Femur (tissue), 1 donor: ENCODE results near the gene KRTAP1-5.
"Not testable (repeated sequence)": the region's sequence is repeated elsewhere in the genome, so short reads cannot be mapped to it uniquely, and the experiment has no call there.

Source experiments
- DNase-seq: peaks from one replicate; pipeline ENCODE4 v3.0.0-alpha.2; 2017

Gene KRTAP1-5

DNA sequence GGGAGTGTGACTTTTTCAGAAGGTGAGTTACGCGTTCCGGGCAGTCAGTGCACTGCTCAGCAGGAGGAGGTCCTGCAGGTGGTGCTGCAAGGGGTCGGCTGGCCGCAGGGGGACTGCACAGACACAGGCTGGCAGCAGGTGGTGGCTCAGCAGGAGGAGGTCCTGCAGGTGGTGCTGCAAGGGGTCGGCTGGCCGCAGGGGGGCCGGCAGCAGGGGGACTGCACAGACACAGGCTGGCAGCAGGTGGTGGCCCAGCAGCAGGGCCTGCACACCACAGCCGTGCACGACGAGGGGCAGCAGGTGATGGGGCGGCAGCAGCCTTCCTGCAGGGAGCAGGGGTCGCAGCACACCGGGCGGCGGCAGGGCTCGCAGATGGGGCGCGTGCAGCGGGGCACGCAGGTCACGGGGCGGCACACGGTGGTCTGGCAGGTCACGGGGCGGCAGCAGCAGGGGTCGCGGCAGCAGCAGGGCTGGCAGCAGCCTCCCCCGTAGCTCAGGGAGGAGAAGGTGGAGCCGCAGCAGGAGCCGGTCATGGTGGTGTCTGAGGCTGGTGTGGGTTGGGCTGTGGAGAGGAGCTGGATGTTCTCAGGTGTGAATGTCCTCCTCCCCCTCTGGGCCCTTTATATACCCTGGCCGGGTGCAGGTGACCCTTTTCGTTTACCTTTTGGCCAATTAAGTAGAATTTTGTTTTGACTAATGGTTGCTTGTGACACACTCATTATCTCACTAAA, 19.9 kb upstream of the KRTAP1-5 start, which contains the start of gene KRTAP2-1:
Gene KRTAP2-1 (minus strand): TSS at position 582 of the 731 bp plus-strand sequence. CDS start 49 bp downstream, at position 533.
- DNase-seq, result not testable (repeated sequence)

DNA sequence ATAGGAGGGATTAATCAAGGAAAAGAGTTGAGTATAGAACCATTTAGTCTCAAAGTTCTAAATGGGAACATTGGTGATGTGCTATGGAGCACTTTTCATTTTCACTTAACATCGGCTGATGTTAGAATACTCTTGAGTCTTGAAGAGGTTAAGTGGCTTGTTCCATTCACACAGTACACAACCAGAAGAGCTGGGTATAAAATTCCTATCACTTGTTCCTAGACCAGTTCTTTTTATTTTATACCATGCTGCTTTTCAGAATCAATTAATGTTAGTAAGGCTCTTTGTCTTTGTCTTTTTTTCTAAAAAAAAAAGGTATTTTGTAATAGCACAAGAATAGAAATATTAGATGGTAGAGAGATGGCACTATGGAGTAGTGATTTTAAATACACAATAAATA, 15.9 kb upstream of the KRTAP1-5 start:
- DNase-seq, result no peak

DNA sequence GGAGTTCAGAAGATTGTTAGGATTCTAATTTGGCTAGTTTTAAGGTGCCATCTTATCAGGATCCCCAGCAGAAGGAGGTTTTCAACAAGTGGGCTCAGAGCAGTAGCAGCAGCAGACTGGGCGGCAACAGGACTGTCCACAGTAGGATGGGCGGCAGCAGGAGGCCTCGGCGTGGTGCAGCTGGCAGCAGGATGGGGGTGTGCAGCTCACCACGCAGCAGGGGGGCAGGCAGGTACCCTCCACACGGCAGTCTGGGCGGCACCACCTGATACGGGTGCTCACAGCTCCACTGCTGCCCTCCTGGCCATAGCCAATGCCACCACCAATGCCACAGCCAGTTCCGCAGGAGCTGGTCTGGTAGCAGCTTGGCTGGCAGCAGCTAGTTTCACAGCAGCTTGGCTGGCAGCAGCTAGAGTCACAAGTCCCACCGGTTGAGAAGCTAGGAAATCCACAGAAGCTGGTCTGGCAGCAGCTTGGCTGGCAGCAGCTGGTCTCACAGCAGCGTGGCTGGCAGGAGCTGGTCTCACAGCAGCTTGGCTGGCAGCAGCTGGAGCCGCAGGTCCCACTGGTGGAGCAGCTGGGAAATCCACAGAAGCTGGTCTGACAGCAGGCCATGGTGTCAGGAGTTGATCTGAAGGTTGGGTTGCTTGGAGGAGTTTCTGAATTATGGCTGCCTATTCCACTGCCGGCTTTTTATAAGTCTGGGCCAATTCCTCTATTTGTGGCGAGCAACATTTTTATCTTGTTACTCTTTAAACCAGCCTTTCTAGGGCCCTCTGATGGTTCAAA, 14.0 kb upstream of the KRTAP1-5 start, which contains the start of gene KRTAP1-1:
Gene KRTAP1-1 (minus strand): TSS at position 668 of the 789 bp plus-strand sequence. CDS start 53 bp downstream, at position 615.
- DNase-seq, result peak; percentile 59

DNA sequence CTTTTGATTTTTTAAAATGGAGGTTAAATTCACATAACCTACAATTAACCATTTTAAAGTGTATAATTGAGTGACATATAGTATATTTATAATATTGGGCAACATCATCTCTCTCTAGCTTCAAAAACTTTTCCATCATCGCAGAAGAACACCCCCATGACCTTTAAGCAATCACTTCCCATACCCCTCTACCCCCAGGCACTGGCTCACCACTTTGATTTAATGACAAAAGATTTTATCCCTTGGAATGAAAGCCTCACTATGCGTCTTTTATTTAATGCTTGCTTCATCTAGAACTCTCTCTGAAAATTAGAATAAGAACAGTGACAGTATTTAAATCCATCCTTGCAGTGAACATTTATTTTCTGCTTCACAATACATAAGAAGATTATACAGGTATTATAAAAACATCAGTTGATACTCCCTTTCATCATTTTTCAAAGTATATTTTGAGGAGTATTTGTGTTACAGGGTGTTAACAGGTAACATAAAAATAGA, 10.9 kb upstream of the KRTAP1-5 start:
- DNase-seq, result no peak

DNA sequence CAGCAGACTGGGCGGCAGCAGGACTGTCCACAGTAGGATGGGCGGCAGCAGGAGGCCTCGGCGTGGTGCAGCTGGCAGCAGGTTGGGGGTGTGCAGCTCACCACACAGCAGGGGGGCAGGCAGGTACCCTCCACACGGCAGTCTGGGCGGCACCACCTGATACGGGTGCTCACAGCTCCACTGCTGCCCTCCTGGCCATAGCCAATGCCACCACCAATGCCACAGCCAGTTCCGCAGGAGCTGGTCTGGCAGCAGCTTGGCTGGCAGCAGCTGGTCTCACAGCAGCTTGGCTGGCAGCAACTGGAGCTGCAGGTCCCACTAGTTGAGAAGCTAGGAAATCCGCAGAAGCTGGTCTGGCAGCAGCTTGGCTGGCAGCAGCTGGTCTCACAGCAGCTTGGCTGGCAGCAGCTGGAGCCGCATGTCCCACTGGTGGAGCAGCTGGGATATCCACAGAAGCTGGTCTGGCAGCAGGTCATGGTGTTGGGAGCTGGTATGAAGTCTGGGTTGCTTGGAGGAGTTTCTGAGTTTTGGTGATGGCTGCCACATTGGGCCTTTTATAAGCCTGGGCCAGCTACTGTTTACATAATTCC, 7.4 kb upstream of the KRTAP1-5 start, which contains the start of gene KRTAP1-3:
Gene KRTAP1-3 (minus strand): TSS at position 529 of the 590 bp plus-strand sequence. CDS start 53 bp downstream, at position 476.
- peak; percentile 38 for DNase-seq

DNA sequence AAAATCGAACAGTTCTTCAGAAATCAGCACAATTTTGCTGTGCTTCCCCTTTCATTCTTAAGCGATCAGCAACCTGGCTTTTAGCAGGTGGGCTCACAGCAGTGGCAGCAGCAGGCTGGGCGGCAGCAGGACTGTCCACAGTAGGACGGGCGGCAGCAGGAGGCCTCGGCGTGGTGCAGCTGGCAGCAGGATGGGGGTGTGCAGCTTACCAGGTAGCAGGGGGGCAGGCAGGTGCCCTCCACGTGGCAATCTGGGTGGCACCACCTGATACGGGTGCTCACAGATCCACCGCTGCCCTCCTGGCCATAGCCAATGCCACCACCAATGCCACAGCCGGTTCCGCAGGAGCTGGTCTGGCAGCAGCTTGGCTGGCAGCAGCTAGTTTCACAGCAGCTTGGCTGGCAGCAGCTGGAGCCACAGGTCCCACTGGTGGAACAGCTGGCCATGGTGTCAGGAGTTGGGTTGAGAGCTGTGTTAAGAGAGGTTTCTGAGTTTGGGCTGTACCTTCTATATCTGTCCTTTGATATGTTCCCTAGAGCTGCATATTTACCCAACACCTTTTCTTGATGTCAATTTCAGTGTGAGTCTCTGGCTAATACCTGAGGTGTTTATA, 2.7 kb upstream of the KRTAP1-5 start, which contains the start of gene KRTAP1-4:
Gene KRTAP1-4 (minus strand): TSS at position 563 of the 613 bp plus-strand sequence. CDS start 117 bp downstream, at position 446.
- no peak for DNase-seq

DNA sequence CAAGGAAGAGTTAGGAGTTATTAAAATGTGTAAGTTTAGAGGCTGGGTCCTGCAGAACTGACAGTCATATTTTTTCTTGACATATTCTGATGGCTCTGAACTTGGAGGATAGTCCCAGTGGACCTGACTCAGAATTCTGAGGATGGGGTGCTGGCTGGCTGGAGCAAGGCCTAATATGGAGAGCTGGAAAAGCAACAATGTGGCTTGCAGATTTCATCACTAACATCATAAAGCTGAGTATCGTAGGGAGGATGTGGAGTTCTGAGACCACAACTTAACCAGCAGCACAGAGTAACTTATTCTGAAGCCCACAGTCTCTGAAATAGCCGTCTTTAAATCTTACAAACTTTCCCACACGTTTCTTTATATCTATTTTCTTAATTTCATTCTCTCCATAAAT, 2.3 kb downstream of the KRTAP1-5 start:
- no peak for DNase-seq

DNA sequence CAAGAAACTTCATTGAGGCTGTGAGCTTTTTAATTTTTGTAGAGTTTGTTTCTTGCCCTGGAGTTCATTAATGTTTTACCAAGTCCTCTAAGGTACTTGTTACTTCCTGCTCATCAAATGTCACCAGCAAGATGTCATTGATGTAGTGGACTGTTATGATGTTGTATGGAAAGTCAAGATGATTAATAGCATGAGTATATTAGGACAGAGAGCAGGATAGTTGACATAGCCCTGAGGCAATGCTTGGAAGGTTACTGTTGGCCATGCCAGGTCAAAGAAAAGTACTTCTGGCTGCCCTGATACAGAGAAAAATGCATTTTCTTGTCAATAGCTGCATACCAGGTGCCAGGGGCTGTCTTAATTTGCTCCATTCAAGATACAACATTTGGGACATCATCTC, 6.7 kb downstream of the KRTAP1-5 start:
- DNase-seq, result no peak

DNA sequence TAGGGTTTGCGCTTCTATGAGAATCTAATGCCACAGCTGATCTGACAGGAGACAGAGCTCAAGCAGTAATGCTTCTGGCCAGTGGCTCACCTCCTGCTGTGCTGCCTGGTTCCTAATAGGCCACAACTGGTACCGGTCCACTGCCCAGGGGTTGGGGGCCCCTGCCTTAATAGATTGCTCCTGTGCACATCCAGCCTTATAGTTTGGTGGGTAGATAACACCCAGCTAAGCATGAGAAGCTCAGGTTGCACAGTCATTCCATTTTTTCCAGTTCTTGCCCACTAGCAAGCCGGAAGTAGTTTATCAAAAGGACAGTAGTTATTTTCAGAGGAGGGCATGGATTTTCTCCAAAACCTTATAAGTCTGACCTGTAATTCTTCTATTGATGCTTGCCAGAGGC, 7.6 kb downstream of the KRTAP1-5 start:
- DNase-seq, result no peak

DNA sequence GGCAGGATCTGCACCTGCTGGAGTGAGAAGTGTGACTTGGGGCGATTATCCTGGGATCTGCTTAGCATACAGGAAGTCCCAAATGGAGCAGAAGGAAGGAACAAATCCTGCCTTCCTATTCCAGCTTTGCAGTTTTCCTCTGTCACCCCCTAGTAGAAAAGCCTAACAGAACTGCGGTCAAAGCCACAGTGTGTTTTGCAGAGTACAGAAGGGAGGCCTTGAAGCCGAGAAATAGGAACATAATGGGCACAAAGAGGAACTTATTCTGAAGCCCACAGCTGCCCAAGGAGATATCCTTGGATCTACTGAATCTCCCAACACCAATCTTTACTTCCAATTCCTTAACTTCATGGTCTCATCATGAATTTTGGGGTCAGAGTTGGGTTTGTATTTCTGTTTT, 8.5 kb downstream of the KRTAP1-5 start:
- no peak for DNase-seq

DNA sequence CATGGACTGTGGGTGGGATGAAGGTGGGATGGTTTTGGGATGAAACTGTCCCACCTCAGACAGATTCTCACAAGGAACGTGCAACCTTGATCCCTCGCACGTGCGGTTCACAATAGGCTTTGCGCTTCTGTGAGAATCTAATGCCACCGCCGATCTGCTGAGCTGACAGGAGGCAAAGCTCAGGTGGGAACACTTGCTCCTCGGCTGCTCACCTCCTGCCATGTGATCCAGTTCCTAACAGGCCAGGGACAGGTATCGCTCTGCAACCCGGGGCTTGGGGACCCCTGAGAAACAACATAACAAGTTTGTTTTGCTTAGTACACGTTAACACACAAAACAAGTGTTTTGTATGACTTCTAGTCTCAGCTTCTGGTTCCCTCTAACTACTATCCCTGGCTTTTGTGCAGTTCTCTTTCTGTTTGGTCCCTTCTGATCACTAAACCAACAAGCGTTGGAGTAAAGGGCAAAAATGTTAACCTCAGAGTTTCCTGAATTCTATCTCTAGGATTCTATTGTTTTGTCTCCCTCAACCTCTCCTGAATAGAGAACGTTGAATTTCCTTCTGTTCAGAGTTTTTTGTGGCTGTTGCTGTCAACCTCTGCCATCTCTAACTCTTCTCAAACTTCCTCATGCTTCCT, 10.3 kb downstream of the KRTAP1-5 start:
- DNase-seq, result no peak

DNA sequence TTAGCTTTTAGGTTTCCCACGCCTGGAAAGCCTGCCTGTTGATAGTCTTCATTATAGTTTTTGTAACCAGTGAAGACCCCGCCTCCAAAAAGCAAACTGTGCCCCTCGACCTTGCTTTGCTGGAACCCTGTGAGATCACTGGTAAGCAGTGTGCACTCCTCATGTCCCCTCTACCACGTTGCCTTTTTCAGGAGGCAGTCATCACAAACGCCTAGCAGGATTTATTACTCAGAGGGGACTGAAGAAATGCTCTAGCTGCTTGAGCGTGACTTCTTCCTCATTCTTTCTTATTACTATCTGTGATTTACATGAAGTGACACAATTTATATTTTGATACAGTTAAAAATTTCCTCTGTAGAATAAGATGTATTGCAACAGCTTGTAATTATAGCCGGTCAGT, 11.6 kb downstream of the KRTAP1-5 start:
- DNase-seq, result no peak

DNA sequence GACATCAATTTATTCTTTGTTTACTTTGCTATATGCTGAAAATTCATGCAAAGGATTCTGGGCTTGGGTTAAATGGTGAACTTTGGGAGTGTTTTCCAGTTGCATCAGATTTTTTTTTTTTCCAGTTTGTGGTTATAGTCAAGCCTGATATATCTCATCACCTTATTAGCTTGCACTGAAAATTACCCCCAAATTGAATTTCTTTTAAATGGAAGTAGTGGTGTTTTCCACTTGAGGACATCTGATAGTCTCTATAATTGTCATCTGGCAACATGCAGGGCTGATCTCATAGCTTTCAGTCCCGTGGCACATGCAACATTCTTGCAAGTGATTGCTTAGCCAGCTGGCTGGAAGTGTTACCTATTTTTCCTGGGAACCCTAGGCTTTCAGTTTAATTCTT, 13.4 kb downstream of the KRTAP1-5 start:
- DNase-seq, result peak; percentile 27

DNA sequence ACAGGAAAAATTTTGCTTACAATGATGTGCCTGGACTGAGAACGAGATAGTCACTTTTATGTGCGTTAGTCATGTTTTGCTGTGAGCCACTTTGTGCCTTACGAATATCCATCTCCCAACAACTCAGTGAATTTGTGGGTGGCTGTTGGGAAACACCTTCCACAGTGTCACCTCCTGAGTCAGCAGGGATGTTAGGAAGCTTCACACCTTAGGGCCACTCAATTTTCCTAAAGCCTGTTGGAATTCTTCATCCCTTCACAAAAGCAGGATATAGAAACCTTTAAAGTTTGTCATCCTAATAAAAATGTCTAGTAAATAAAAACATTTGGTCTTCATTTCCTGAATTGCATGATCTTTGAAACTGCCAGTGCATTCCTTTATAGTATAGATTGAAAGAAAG, 13.8 kb downstream of the KRTAP1-5 start:
- DNase-seq, result no peak

DNA sequence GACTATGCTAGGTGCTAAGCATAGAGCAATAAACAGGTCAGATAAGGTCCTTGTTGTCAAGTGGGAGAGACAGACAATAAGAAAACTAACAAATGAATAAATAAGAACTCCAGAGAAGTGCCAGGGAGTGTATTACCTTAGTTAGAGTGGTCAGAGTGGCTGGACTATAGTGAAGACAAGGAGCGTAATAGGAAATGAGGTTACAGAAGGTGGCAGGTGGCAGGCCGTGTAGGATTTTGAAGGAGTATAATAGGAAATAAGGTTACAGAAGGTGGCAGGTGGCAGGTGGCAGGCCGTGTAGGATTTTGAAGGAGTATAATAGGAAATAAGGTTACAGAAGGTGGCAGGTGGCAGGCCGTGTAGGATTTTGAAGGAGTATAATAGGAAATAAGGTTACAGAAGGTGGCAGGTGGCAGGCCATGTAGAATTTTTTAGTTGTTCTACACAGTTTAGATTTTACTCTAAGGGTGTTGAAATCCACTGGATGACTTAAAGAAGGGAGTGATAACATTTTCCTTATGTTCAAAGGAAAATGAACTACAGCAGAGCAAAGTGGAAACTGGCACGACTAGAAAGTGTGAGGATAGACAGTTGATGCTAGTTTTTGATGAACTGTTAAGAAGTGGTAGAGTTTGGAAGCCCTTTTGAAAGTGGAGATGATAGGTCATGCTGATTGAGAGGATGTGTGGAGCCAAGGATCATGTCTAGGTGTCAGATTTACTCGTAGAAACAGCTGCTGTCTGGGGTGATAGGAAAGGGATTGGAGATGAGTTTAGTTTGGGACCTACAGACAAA, 14.5 kb downstream of the KRTAP1-5 start:
- DNase-seq, result no peak

DNA sequence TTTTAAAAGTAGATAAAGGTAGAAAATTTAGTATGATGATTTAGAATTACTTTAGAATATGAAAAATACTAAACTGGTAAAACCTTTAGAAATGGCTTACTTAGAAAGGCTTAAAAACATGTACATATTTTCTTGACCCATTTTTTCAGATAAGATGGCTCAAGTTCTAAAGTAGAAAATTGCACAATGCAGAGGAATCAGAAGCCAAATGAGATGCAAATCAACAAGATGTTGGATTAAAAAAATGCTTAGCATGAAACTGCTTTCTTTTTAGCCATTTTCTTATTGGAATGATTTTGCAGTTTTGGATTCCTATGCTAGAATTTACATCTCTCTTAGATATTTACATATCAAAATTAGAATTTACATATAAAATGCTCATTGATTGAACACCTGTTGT, 16.6 kb downstream of the KRTAP1-5 start:
- DNase-seq, result no peak

DNA sequence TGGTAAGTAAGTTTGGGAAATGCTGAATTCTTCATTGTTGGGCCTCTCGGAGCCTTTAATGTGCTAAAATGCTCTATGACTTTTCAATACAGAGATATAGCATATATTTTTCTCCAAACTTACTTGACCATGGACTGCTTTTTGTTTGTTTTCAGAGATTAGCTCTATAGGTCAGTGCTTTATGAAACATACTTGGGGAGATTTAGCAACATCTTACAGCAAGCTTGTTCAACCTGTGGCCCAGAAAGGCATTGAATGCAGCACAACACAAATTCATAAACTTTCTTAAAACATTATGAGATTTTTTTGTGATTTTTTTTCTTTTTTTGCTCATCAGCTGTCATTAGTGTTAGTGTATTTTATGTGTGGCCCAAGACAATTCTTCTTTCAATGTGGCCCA, 17.1 kb downstream of the KRTAP1-5 start:
- no peak for DNase-seq

DNA sequence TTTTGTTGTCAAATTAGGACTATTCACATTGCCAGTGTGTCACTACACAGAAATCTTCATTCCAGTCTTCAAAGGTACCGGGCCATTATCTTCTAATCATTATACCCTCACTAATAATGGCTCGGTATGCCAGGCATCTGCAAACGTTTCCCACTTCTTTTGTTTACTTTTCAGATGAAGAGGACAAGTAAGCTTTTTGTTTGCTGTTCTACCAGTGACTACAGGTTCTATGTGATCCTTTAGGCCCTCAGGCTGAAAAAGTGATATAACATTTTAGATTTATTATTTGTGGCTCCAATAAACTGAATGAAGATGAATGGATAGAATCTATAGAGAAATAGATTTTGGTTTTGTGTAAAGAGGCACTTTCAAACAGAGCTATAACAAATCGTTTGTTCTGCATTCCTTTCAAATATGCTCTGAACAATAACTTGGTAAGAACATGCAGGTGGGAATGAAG, 17.7 kb downstream of the KRTAP1-5 start:
- no peak for DNase-seq

DNA sequence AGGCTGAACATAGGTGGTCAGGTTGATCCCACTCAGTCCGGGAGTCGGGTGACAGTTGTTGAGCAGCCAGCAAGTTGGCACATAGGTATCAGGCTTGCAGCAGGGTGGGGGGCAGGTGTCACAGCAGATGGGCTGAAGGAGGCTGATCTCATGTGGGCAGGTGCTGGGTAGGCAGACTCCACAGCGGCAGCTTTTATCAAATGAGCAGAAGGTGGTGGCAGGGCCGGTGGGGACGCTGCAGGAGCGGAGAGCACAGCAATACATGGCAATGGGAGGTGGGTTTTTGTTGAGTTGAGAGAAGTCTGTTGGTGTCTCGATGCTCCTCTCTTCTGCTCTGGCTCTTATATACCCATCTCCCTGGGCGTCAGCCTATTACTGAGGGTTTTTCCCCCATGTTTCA, 18.2 kb downstream of the KRTAP1-5 start, which contains the start of gene KRTAP3-1:
Gene KRTAP3-1 (minus strand): TSS at position 318 of the 400 bp plus-strand sequence. CDS start 54 bp downstream, at position 264.
- no peak for DNase-seq

DNA sequence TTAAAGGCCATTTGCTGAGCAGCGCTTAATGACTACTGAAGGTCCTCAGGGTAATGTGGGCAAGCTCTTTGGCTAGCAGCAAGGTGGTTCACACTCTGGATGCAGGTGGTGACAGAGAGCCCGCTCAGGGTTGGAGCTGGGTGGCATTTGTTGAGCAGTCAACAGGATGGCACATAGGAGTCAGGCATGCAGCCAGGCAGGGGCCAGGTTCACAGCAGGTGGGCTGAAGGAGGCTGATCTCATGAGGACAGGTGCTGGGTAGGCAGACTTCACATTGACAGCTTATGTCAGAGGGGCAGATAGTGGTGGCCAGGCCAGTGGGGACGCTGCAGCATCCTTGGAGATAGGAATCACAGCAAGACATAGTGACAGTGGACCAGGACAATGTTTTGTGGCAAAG, 22.6 kb downstream of the KRTAP1-5 start:
- DNase-seq, result no peak

DNA sequence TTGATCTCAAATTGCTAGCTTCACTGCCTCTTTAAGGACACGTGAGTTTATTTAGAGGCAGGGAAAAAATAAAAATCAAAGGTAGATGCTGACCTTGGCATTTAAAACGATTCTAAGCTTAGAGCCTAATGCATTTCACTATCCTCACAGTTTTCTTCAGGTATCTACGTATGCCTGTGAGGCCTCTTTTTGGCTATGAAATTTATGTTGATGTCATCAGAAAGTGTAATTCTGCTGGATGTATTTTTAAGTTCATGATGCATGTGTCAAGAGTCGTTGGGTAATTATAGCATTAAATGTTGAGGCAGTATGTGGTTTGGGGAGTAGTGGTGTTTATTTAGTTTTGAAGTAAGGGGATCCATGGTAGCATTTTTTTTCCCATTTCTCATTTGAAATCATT, 23.1 kb downstream of the KRTAP1-5 start:
- no peak for DNase-seq
